Mesenteric fat pad (tissue), 1 donor: ENCODE measurements around the gene SPA17. TPM values are rescaled to one million over a fixed set of nuclear protein-coding genes. Genes with fewer than 3 reads are reported as not detected.

Experiments
- DNase-seq: peaks from one replicate; pipeline ENCODE4 v3.0.0-alpha.2; 2020; ENCODE audit warnings: low spot score
- long read RNA-seq: library from polyadenylated mRNA; unstranded; transcript quantifications from one replicate; pipeline ENCODE4 v2.0.0, GENCODE V29; 2020
- total RNA-seq: library from RNA; stranded (reverse); fragmentation: NEBNext Ultra II Directional; extraction: Animal tissue kit (Norgen Biotek cat#: 25700); gene quantifications from one replicate; pipeline ENCODE4 v1.2.1, GENCODE V29; 2021
- donor health status: DM: yes; HTN: yes; CAD: no.

The SPA17 gene
- 4.0 TPM for total RNA-seq
- long read RNA-seq, partial matches to known transcripts = 0 of 1 reads
- long read RNA-seq, other reads (novel, unspliced or antisense) = 0 of 1 reads

DNA sequence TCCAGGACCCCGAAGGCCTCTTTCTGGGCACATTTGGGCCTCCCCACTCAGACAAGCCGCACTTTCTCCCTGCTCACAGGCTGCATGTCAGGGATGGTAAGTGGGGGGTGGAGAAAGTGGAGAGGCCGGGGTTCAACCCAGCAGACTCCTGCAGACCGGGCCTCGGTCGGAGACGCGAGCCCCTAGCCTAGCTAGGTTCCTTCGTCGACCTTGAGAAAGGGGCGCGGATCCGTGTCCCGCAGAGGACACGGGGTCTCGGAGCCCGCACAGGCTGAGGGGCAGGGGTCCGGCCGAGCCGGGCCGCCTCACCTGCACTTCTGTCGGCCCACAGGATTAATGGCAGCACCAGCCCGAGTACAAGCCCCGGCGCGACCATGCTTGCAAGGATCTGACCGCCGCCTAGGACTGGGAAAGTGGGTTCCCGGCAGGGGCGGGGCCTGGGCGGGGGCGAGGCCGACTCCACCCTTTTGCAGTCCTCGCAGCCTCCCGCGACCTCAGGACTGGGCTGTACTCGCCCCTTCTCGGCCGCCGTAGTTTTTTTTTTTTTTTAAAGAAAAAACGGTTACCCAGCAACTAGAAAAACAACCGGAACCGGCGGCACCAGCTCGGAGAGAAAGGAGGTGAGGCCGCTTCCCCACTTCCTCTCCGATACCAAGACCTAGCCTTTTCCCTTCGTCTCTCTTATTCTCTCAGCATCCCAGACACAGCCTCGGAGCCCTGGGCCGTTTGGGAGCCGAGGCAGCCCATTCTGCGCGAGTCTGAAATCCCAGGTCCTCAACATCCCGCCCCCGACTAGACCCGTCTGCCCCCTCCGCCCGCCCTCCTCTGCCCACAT, at the start of gene SPA17, which contains the start of gene SIAE:
SPA17 (plus strand) TSS at position 572 of the 835 bp plus-strand sequence. CDS start 1,361 bp downstream, outside the sequence.
SIAE (minus strand) TSS at position 407 of the 835 bp plus-strand sequence; CDS start at position 376, 31 bp downstream.
- DNase-seq = peak; percentile 98

DNA sequence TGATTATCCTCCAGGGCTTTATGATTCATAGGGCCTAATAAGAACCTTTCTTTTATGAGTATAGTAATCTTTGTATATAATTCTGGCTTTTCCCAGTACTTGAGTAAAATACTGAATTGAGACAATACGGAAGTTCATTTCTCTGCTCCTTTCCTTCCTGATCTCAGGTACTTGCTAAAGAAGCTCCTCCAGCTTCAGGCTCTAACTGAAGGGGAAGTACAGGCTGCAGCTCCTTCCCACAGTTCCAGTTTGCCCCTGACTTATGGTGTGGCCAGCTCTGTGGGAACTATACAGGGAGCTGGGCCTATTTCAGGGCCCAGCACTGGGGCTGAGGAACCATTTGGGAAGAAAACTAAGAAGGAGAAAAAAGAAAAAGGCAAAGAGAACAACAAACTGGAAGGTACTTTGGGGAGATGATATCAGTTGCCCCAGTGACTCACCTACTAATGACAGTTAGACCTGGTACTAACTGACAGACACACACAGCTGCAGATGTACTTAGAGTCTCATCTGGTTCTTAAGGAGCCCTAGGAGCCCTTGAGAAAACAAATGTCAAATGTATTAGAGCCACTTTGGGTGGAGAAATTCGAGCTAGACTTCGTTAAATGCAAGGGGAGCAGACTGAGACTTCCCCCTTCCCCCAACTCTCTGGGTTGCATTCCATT, 48.1 kb upstream of the SPA17 start:
- no peak for DNase-seq

- no peak for DNase-seq
Observed at GRCh38 chr11:124627546-124627945, 46.2 kb upstream of the SPA17 start.

DNA sequence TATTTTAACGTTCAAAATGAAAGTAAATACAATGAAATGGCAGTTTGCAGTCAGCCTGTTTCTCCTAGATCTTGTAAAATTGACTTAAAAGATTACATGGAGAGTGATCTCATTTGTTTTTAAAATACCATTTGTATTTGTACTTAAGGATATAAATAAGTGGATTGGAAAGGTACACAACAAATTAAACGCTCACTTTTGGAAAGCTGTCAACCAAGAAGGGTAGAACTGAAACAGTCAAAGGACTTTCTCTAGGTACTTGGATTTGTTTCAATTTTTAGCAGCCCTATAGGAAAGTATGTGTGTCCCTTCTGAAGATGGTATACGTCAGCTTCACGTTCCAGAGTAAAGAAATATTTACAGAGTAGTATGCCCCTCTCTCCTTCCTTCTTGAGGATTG, 43.7 kb upstream of the SPA17 start:
- no peak for DNase-seq

GRCh38 chr11:124633355-124633754, 40.3 kb upstream of the SPA17 start:
- no peak for DNase-seq

DNA sequence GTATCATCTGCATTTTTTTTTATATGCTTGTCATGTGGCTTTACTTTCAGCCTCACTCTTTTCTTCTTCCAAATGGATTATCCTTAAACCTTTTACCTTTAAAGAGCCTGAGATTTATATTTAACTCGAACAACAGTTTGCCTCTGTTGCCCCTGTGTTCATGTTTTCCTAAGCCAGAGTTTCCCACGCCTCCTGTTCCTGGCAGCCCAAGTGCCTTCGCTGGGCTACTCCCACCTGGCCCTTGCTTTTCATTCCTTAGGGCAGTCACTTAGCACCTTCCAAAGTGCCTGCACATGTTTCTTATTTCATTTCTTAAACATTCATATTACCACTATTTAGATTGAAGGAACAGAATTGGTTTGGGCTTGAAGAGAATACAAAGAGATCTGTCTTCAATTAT, 37.8 kb upstream of the SPA17 start:
- no peak for DNase-seq

GRCh38 chr11:124638500-124638899, 35.2 kb upstream of the SPA17 start:
- DNase-seq = no peak

- DNase-seq = no peak
Observed at GRCh38 chr11:124639186-124639585, 34.5 kb upstream of the SPA17 start.

DNA sequence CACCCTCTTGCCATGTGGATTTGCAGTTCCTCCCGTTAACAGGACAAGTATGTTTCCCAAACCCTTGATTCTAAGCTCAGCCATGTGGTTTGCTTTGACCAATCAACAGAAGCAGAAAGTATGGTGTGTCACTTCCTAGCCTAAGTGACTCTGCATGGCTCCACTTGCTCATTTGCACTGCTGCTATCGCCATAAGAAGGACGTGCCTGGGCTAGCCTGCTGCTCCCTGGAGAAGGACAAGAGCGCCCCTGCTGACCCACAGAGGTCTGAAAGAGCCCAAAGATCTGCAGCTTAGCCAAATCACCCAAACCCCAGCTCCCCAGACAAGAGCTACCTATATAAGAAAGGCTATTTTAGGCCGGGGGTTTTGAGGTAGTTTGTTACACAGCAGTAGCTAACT, 33.0 kb upstream of the SPA17 start:
- no peak for DNase-seq

DNA sequence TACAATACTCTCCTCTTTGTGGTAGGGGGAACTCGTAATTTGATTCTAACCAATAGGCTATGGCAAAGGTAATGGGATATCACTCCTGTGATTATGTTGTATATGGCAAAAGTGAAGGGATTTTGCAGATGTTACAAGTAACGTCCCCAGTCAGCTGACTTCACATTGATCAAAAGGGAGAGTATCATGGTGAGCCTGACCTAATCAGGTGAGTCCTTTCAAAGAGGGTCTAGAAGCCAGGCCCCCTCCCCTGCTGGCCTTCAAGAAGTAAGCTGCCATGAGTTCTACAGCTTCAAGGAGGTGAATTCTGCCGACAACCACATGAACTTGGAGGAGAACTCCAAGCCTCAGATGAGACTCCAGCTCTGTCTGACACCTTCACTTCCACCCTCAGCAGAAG, 31.1 kb upstream of the SPA17 start:
- no peak for DNase-seq

GRCh38 chr11:124643042-124643604, 30.6 kb upstream of the SPA17 start:
- no peak for DNase-seq

DNA sequence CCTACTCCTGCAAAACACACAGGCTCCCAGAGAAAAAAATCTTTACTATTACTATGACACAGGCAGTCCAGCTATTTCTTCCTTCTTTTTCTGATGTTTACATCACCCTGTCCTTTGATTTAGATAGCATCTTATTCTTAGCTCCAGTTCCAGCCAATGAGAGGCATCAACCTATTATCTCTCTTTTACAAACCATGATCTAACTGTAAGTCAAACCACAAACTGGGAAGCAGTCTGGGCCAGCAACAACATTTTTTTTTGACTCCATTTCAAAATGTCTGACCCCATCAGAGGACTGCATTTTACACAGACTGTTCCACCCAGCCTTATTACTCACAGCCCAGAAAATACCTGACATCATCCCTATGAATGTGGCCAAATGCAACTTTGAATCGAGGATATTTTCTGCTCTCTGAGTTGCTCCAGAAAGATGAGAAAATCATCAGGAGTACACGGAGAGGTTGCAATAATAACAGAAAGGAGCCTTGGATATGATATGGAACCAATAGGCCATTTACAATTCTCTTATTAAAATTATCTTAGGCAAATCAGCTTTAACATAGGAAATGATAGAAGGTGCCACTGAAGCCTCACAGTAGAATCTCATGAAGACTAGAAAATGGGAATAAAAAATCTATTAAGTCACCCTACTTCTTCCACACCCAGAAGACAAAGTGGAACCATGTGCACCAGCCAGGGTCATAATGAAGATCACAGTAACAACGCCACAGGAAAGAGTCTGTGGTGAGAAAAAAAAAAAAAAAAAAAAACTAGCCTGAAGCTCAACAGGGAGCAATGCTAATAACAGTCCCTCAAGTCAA, 29.9 kb upstream of the SPA17 start:
- no peak for DNase-seq

DNA sequence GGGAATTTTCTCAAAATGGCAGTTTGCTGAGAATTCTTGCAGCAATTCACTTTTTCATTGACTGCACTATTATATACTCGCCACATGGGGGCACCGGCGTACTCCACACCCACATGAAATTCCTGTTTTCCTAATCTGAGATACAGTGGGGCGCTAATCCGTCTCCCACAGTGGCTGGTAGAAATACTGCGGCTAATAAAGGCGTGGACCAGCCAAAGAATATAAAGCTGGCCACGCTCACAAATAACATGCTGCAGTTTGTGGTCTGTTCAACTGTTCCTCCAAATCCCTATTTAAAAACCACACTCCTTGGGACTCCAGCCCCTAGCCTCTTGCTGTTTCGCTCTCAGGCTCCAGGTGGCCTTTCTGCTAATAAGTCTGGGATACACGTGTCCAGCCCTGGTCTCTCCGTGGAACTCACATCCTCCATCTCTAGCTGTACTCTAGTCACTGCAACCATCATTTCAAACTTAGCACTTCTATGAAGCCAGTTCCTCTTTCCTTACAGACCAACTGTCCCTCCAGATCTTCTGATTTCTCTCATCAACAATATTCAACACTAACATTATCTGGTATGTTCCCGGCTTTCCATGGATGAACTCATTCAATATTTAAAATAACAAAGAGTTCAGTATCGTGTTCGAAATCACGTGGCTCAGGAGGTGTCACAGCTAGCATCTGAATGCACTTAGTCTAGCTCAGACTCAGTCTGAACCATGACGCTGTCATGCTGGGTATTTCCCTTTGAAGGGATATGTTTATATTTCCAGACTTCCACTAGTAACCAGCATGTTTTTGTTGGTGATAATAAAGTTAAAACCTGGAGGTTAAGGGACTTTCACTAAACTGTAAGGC, 29.1 kb upstream of the SPA17 start:
- DNase-seq = no peak

GRCh38 chr11:124646148-124646547, 27.6 kb upstream of the SPA17 start:
- DNase-seq = no peak

DNA sequence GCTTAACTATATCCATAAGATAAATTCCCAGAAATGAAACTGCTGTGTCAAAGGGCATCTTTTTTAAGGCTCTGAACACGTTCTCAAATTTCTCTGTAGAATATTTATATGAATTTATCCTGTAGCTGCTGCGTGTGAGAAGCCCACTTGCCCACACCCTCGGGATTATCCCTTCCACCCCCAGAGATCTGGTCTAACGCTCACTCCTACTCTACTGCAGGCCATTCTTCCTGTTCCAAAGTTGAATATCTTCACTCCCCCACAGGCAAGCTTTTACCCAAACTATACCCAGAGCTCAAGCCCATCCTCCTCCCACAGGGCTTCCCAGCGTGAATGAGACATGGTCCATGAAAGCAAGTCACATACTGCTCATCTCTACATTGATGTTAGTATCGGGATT, 25.1 kb upstream of the SPA17 start:
- DNase-seq = no peak

DNA sequence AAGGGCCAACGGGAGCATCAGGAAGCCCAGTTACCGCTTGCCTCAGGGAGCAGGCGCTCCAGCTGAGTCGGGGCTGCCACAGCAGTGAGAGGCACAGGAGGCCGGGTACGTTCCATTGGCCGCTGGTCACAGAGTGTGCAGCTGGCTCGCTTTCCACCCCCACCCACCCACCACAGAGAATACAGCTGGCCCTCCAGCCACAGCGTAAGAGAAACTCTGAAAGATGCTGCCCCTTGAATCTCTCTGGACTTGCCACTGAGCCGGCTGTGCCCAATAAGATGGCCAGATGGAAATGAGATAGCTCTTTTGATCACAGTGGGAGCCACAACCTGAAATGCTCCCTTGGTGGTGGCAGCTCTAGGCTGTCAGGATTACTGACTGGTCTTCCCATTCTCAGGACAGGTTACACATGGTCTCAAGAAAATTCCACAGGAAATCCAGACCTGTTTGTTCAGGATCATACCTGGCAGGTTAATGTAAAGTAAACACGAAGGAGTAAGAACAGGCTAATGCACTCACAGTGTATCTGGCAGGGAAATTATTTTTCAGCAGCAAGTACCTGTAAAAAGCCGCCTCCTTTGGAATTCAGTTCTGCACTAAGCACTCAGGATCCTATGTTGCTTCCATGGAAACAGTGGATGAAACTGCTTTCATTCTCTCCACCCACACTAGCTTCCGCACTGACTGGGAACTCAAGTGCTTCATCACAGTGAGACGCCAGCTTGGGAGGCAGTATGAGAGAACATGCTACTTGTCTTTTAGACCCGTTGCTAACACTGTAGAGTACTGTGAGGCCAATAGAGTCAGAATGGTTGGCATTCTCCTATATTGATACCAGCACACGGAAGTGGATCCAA, 16.7 kb upstream of the SPA17 start:
- DNase-seq = no peak

- DNase-seq = no peak
Observed at GRCh38 chr11:124657904-124658303, 15.8 kb upstream of the SPA17 start.

DNA sequence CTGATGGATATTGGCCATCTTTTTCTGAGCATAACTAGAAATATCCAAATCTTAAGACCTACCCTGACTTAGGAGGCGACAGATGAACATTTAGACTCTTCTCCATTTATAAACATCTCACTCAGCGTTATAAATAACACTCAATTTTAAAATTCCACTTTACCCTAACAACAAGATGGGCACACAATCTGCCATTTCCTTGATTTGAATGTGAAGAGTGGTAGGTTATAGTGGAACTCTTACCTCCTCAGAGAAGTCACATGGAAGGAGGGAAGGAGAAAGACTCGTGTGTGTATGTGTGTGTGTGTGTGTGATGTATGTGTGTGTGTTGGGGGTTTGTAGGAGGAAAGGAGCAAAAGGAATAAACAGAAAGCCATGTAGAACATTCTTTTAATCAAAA, 15.2 kb upstream of the SPA17 start:
- DNase-seq = no peak

GRCh38 chr11:124658986-124659385, 14.7 kb upstream of the SPA17 start:
- no peak for DNase-seq
